Measurements from ENCODE around the gene ZFYVE9. TPM values are rescaled to one million over a fixed set of nuclear protein-coding genes. Genes with fewer than 3 reads are reported as not detected.
"Not testable (repeated sequence)": the region's sequence is repeated elsewhere in the genome, so short reads cannot be mapped to it uniquely, and the experiment has no call there.

Gene ZFYVE9
- total RNA-seq, 2 donors from 2014 or later, result 15.8 to 18.5 TPM

DNA sequence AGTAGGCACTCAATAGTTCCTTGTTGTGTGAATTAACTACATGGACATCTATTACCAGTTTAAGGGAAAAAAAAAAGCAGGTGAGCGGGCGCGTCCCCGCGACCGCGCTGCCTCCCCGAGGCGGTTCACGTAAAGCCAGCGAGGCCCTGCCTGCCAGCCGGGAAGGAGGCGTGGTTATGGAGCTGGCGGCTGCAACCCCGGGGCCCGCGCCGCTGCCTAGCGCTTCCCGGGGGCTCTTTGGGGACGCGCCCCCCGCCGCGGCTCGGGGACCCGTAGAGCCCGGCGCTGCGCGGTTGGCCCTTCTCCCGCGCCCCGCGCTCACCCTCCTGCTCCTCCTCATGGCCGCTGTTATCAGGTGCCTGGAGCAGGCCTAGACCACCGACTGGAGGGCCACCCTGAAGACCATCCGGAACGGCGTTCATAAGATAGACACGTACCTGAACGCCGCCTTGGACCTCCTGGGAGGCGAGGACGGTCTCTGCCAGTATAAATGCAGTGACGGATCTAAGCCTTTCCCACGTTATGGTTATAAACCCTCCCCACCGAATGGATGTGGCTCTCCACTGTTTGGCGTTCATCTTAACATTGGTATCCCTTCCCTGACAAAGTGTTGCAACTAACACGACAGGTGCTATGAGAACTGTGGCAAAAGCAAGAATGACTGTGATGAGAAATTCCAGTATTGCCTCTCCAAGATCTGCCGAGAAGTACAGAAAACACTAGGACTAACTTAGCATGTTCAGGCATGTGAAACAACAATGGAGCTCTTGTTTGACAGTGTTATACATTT, 226.7 kb downstream of the ZFYVE9 start:
- Histone ChIP-seq H3K4me1 (peaks cover 0 to 31% of the 10 kb centered on the region in 2 donors), H3K9me3 (no peaks in the 10 kb centered on the region), H3K27ac (peak overlapping the region in 1 of 2 donors; percentile 51), H3K4me3 (peak overlapping the region; percentile 23 to 54), H3K36me3 (no peaks in the 10 kb centered on the region), H3K27me3 (no peaks in the 10 kb centered on the region)
- TF ChIP-seq, protein P1, sequence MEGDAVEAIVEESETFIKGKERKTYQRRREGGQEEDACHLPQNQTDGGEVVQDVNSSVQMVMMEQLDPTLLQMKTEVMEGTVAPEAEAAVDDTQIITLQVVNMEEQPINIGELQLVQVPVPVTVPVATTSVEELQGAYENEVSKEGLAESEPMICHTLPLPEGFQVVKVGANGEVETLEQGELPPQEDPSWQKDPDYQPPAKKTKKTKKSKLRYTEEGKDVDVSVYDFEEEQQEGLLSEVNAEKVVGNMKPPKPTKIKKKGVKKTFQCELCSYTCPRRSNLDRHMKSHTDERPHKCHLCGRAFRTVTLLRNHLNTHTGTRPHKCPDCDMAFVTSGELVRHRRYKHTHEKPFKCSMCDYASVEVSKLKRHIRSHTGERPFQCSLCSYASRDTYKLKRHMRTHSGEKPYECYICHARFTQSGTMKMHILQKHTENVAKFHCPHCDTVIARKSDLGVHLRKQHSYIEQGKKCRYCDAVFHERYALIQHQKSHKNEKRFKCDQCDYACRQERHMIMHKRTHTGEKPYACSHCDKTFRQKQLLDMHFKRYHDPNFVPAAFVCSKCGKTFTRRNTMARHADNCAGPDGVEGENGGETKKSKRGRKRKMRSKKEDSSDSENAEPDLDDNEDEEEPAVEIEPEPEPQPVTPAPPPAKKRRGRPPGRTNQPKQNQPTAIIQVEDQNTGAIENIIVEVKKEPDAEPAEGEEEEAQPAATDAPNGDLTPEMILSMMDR (IDR thresholded peaks at IDR 0.05), result no peak
- no peak for DNase-seq (ENCODE audit: low spot score)

DNA sequence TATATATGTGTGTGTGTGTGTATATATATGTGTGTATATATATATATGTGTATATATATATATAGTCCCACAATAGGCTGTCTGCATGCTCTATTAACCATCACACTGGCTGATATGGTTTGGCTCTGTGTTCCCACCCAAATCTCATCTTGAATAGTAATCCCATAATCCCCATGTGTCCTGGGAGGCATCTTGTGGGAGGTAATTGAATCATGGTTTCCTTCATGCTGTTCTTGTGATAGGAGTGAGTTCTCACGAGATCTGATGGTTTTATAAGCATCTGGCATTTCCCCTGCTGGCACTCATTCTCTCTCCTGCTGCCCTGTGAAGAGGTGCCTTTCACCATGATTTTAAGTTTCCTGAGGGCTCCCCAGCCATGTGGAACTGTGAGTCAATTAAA, 228.0 kb downstream of the ZFYVE9 start:
- peaks cover 0 to 21% of the 10 kb centered on the region in 2 donors for H3K4me1 ChIP-seq
- not testable (repeated sequence) for H3K9me3 ChIP-seq; H3K27ac ChIP-seq; DNase-seq (ENCODE audit: low spot score); H3K4me3 ChIP-seq; H3K36me3 ChIP-seq; H3K27me3 ChIP-seq

GRCh38 chr1:52385376-52385775, 243.5 kb downstream of the ZFYVE9 start:
- Histone ChIP-seq H3K27me3 (no peaks in the 10 kb centered on the region), H3K4me1 (no peaks in the 10 kb centered on the region), H3K27ac (no peak overlapping the region), H3K4me3 (no peak overlapping the region), H3K36me3 (no peaks in the 10 kb centered on the region), H3K9me3 (no peaks in the 10 kb centered on the region)
- TF ChIP-seq, protein P1 (IDR thresholded peaks at IDR 0.05), result no peak
- no peak for DNase-seq (ENCODE audit: low spot score)

- Histone ChIP-seq H3K36me3 (no peaks in the 10 kb centered on the region), H3K4me1 (no peaks in the 10 kb centered on the region), H3K9me3 (no peaks in the 10 kb centered on the region), H3K4me3 (no peak overlapping the region), H3K27me3 (no peaks in the 10 kb centered on the region), H3K27ac (no peak overlapping the region)
- no peak for DNase-seq (ENCODE audit: low spot score)
- TF ChIP-seq, protein P1 (IDR thresholded peaks at IDR 0.05), result no peak
These were observed 244.6 kb downstream of the ZFYVE9 start for GRCh38 chr1:52386458-52386857.

GRCh38 chr1:52393174-52393573, 251.3 kb downstream of the ZFYVE9 start:
- Histone ChIP-seq H3K36me3 (no peaks in the 10 kb centered on the region), H3K27me3 (no peaks in the 10 kb centered on the region), H3K27ac (no peak overlapping the region), H3K4me3 (no peak overlapping the region), H3K9me3 (no peaks in the 10 kb centered on the region), H3K4me1 (no peaks in the 10 kb centered on the region)
- TF ChIP-seq, protein P1 (IDR thresholded peaks at IDR 0.05), result no peak
- DNase-seq (ENCODE audit: low spot score), result no peak

Other genes starting within 250 kb of the ZFYVE9 start
- gene RAB3B, start 151.4 kb upstream of the ZFYVE9 start, total RNA-seq, result under 1 TPM in 1 of 2 donors, not detected in 1; 0.04 TPM
- 1 to 10 TPM; 3.3 to 4.7 TPM for gene KTI12, start 108.3 kb upstream of the ZFYVE9 start, total RNA-seq
- 10 to 100 TPM; 30.2 to 39.5 TPM for gene TXNDC12, start 86.9 kb upstream of the ZFYVE9 start, total RNA-seq
- gene BTF3L4, start 85.8 kb upstream of the ZFYVE9 start, total RNA-seq, result 10 to 100 TPM; 37.9 to 38.9 TPM
- gene CC2D1B, start 224.1 kb downstream of the ZFYVE9 start, total RNA-seq, result 10 to 100 TPM; 11.0 to 20.6 TPM